Measurements from ENCODE around the gene ZBTB1. TPM values are rescaled to one million over a fixed set of nuclear protein-coding genes. Genes with fewer than 3 reads are reported as not detected.

ZBTB1 gene, protein sequence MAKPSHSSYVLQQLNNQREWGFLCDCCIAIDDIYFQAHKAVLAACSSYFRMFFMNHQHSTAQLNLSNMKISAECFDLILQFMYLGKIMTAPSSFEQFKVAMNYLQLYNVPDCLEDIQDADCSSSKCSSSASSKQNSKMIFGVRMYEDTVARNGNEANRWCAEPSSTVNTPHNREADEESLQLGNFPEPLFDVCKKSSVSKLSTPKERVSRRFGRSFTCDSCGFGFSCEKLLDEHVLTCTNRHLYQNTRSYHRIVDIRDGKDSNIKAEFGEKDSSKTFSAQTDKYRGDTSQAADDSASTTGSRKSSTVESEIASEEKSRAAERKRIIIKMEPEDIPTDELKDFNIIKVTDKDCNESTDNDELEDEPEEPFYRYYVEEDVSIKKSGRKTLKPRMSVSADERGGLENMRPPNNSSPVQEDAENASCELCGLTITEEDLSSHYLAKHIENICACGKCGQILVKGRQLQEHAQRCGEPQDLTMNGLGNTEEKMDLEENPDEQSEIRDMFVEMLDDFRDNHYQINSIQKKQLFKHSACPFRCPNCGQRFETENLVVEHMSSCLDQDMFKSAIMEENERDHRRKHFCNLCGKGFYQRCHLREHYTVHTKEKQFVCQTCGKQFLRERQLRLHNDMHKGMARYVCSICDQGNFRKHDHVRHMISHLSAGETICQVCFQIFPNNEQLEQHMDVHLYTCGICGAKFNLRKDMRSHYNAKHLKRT
- total RNA-seq (2014; rRNA removed; shearing (Covaris generic); ENCODE audit: low replicate concordance): 16.8 and 28.1 TPM in 2 replicates

DNA sequence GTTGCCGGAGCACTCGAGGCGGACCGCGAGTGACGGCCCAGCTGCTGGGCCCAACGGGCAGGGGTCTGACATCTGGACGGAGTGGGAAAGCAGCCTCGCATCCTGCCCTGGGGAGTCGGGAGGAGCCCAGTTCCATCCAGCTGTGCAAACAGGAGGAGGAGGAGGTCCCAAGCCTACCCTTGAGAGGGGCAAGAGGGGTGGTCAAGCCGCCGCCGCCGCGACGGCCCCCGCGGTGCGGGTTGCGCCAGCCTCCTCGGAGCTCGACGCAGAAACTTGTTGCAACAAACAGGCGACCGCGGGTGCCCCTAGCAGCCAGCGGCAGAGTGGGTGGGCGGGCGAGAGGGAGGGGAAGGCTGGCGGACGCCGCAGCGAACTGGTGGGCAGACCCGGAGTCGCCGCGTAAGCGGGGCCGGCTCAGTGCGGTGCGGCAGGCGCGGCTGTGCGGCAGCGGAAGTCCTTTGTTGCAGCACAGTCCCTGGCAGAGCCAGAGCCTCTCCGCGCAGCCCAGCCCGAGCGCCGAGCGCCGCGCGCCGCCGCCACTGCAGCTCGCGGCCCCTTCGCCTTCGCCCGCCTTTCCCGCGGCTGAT, at the start of gene ZBTB1:
ZBTB1 (plus strand) TSS at position 461 of the 587 bp plus-strand sequence. CDS start 16,735 bp downstream, outside the sequence.
- H3K27me3 ChIP-seq: no peaks in the 10 kb centered on the region
- no peaks in the 10 kb centered on the region for H3K9me3 ChIP-seq
- H3K36me3 ChIP-seq: no peaks in the 10 kb centered on the region; the same call in 1 of the 2 replicates
- peak; percentile 88 for DNase-seq
- H3K4me3 ChIP-seq: peak within 1 kb of the TSS; percentile 78

DNA sequence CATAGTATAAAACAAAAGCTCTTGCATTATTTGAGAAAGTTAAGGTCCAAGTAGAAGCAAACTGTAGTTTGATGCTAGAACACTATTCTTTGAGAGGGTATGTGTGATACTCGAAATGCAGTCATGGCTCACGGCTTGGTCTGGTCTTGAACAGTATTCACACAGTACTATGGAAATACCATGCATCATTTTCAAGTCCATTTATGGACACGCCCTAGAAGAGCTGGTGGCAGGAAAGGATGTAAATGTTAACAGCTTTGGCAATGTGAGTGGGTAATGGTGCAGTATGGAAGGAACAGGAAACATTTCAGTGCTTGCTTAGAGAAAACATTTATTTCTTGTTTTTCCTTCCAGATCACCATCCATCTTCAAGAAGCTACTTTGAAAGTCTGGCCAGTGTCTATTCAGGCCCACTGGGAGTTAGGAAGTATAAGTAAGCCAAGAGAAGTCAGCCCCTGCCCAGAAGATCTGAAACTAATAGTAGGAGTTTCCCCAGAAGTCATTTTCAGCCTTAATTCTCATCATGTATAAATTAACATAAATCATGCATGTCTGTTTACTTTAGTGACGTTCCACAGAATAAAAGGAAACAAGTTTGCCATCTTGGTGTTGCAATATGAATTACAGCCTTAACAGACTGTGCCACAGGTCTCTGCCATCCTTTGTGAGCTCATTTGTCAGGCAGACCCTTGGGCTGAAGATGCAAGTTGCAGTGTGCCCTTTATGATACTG, 45.0 kb upstream of the ZBTB1 start:
- H3K36me3 ChIP-seq: peaks cover 13% of the 10 kb centered on the region
- no peak overlapping the region for H3K4me3 ChIP-seq
- no peaks in the 10 kb centered on the region for H3K27me3 ChIP-seq
- no peak for DNase-seq
- no peaks in the 10 kb centered on the region for H3K9me3 ChIP-seq

DNA sequence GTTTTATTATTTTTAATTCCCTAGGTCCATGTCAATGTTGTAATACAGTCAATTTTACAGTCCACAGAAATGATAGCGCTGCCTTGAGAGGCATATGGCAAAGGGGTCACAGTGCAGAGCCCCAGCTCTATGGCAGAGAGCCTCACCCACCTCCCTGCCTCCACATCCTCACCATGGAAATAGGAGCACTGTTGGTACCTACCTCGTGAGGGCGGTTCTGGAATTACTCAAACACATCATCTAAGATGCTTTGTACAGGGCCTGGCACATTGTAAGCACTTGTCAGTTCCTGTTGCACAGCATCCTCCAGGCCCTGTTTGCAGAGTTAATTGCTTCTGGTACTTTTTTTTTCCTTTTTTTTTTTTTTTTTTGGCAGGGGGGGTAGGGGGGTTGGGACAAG, 43.3 kb upstream of the ZBTB1 start:
- DNase-seq: no peak
- Histone ChIP-seq H3K36me3 (peaks cover 6% of the 10 kb centered on the region), H3K27me3 (no peaks in the 10 kb centered on the region), H3K4me3 (no peak overlapping the region), H3K9me3 (no peaks in the 10 kb centered on the region)

DNA sequence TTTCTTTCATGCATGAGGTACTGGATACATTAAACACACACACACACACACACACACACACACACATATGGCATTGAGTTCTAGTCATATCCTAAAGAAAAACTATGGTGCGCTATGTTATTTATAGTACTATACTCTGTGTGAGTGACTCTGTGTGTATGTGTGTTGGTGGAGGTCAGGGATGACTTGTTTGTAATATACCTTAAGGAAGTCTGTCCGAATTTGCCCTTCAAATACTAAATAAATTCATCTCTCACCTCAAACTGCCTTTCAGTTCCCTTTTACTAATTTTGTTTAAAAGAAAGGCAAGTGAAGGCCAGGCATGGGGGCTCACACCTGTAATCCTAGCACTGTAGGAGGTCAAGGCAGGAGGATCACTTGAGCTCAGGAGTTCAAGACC, 41.4 kb upstream of the ZBTB1 start:
- no peak for DNase-seq
- Histone ChIP-seq H3K4me3 (no peak overlapping the region), H3K27me3 (no peaks in the 10 kb centered on the region), H3K36me3 (peaks cover 6% of the 10 kb centered on the region), H3K9me3 (no peaks in the 10 kb centered on the region)

DNA sequence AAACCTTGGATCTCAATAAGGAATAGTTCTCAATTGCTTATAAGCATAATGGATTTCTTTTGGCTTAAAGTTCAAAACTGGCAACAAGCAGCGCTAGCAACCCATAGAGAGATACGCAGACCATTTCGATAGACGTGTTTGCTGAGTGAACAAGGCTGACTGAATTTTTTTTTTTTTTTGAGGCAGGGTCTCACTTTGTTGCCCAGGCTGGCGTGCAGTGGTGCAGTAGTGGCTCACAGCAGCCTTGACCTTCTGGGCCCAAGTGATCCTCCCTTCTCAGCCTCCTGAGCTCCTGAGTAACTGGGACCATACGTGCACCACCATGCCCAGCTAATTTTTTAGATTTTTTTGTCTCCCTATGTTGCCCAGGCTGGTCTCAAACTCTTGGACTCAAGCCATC, 40.7 kb upstream of the ZBTB1 start:
- no peak for DNase-seq
- Histone ChIP-seq H3K9me3 (no peaks in the 10 kb centered on the region), H3K4me3 (no peak overlapping the region), H3K36me3 (peaks cover 6% of the 10 kb centered on the region; the same call in 1 of the 2 replicates), H3K27me3 (no peaks in the 10 kb centered on the region)

DNA sequence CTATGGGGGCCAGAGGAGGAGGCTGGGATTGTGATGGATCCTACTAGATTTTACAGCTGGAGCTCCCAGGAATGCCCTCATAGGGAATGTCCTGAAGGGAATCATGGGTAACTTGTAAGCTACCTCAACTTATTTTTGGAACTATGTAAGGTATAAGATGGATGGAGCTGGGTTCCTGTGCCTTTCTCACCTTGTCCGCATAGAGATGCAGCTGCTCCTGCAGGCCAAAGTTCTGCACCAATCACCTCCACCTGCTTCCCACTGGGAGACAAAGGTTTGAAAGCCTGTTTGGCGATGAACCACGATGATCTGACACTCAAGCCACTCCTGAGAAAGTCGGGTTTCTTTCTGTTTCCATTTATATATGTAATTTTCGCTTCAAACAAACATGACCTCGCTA, 39.9 kb upstream of the ZBTB1 start:
- H3K9me3 ChIP-seq: no peaks in the 10 kb centered on the region
- H3K27me3 ChIP-seq: no peaks in the 10 kb centered on the region
- DNase-seq: no peak
- H3K36me3 ChIP-seq: peaks cover under 1% of the 10 kb centered on the region; the same call in 1 of the 2 replicates
- peak overlapping the region; percentile 42 for H3K4me3 ChIP-seq

DNA sequence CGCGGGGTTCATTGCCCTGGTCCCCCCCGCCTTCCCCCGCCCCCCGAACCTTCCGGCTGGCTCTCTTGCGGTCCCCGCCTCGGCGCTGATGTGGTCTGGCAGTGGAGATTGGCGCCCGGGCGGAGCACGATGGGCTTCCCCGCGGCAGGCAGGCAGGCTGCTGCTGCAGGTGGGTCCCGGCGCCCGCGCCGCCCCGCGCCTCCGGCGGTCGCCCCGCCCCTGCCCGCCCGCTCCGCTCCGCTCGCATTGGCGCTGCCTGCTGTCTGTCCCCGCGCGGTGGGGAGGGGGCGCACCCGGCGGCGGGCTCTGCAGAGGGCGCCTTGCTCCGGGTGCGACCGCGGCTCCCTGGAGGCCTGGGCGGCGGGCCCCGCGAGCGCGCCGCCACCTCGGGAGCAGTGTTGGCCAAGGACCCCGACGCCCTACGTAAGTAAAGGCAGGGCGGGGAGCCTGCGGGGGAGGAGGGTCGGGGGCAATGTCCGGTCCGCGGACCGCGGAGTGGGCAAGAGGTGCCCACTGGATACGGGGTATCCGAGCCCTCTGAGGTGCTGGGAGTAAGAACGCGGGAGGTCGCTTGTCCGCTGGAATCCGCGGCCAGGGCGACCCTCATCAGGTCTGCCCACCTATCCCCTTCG, 39.3 kb upstream of the ZBTB1 start, which contains the start of gene AKAP5:
AKAP5 (plus strand) TSS at position 309 of the 632 bp plus-strand sequence. CDS start 2,896 bp downstream, outside the sequence.
- H3K9me3 ChIP-seq: no peaks in the 10 kb centered on the region
- H3K27me3 ChIP-seq: no peaks in the 10 kb centered on the region
- H3K36me3 ChIP-seq: no peaks in the 10 kb centered on the region
- peak; percentile 48 for DNase-seq
- peak within 1 kb of the TSS; percentile 42 for H3K4me3 ChIP-seq

DNA sequence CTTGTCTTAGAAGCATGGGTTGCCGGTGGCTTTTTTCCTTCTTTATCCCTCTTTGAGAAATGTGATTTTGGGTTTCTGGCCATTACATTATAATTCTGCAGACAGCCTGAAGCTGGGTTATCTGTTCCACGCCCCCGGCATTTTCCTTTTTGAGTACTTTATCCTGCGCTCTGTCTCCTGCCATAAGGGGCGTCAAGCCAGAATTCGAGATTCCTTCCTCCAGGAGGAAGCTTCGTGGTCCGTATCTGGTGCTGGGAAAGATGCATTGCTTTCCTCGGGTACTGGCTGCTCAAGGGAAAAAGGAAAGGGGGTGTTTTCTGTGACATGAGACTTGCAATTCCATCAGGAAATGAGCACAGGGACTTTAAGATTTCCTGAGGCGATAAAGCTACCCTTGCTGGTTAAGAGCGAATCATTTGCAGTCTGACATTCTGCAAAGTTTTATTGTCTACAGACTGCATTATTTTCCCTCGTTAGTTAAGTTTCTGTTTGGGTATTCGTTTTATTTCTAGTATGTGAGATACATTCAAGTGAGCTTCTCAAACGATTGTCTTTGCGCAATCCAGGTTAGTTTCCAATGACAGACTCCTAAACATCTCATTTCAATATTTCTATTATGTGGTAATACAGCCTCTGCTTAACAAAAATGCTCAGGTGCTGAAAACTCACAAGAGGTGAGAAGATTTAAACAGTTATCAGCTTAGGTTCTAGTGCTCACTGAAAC, 38.6 kb upstream of the ZBTB1 start:
- peak overlapping the region; percentile 42 for H3K4me3 ChIP-seq
- no peaks in the 10 kb centered on the region for H3K36me3 ChIP-seq
- H3K27me3 ChIP-seq: no peaks in the 10 kb centered on the region
- DNase-seq: peak; percentile 10
- no peaks in the 10 kb centered on the region for H3K9me3 ChIP-seq

DNA sequence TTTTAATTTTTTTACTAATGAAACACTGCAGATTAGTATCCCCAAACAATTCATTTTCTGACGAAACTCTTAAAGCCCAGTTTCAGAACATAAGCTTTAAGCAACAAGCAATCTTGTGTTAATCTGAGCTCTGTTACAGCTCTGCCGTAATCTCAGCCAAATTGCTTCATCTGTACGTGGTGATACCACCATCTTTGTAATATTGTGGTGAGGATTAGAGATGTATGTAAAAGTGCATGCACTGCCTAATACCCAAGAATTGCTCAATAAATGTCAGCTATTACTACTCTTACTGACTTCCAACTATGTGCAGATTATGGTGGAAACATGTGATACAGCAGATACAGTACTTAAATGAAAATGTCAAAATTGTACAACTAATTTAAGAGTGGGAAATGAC, 37.5 kb upstream of the ZBTB1 start:
- H3K27me3 ChIP-seq: no peaks in the 10 kb centered on the region
- DNase-seq: no peak
- H3K36me3 ChIP-seq: no peaks in the 10 kb centered on the region
- H3K4me3 ChIP-seq: no peak overlapping the region
- H3K9me3 ChIP-seq: no peaks in the 10 kb centered on the region

DNA sequence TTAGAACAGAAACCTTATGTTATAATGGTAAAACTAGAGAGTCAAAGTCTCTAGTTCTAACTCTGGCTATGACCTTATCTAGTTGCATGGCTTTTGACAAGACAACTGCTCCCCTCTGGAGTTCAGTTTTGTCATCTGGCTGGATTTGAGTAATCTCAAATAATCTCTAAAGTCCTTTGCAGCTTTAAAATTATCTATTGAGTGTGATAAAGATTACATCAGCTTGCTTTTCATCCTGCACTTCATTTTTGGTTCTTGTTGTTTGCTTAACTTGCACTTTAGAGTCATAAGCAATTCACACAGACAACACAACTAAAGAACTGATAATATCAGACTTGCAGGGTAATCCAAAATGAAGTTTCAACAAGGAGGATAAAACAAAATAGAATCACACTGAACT, 37.0 kb upstream of the ZBTB1 start:
- H3K36me3 ChIP-seq: no peaks in the 10 kb centered on the region
- no peak for DNase-seq
- H3K9me3 ChIP-seq: no peaks in the 10 kb centered on the region
- no peaks in the 10 kb centered on the region for H3K27me3 ChIP-seq
- no peak overlapping the region for H3K4me3 ChIP-seq

DNA sequence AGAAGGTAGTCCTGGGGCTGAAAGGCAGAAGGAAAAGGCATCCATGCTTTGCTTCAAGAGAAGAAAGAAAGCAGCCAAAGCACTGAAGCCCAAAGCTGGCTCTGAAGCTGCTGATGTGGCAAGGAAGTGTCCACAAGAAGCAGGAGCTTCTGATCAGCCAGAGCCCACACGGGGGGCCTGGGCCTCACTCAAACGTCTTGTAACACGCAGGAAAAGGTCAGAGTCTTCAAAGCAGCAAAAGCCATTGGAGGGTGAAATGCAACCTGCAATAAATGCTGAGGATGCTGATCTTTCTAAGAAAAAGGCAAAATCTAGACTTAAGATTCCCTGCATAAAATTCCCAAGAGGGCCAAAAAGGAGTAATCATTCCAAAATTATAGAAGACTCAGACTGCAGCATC, 36.1 kb upstream of the ZBTB1 start:
- Histone ChIP-seq H3K27me3 (no peaks in the 10 kb centered on the region), H3K36me3 (no peaks in the 10 kb centered on the region), H3K4me3 (no peak overlapping the region), H3K9me3 (no peaks in the 10 kb centered on the region)
- DNase-seq: no peak

DNA sequence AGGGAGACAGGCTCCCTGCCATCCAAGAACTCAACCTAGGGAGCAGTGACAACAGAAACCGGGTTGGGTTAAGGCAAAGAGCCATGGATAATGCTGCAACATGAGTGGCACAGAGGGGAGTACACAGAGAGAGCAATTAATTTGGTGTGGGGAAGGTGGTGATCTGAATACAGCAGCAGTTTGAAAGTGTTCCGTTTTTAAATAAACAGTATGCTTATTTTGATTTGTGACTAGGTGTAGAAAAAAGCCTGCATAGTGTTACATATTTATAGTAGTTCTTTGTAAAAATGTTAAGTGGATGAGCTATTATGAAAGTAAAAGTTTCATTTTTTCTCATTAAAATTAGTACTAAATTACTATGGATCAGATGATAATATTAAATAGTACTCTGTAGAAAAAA, 30.5 kb upstream of the ZBTB1 start:
- Histone ChIP-seq H3K27me3 (no peaks in the 10 kb centered on the region), H3K4me3 (no peak overlapping the region)

DNA sequence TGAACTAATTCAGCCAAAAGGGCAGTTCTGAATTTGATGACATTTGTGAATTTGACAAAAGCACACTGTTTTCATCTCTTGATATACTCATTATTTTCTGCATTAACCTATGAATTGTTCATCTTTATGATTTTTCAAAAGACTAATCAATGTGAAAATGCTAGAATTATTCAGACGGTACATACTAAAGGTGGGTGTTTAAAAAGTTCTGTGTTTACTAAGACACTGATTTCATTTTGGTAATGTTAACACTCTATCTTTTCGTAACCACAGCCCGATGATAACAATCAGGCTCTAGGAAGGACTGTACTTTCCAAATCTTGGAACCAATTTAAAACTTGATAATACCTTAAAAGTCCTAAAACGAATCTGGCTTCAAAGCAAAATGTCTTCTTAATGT, 29.9 kb upstream of the ZBTB1 start:
- no peak for DNase-seq
- Histone ChIP-seq H3K4me3 (no peak overlapping the region), H3K27me3 (no peaks in the 10 kb centered on the region), H3K9me3 (no peaks in the 10 kb centered on the region), H3K36me3 (no peaks in the 10 kb centered on the region)

More for the DNA sequence above, 30.5 kb upstream of the ZBTB1 start:
- DNase-seq: no peak
- Histone ChIP-seq H3K36me3 (no peaks in the 10 kb centered on the region), H3K9me3 (no peaks in the 10 kb centered on the region)

DNA sequence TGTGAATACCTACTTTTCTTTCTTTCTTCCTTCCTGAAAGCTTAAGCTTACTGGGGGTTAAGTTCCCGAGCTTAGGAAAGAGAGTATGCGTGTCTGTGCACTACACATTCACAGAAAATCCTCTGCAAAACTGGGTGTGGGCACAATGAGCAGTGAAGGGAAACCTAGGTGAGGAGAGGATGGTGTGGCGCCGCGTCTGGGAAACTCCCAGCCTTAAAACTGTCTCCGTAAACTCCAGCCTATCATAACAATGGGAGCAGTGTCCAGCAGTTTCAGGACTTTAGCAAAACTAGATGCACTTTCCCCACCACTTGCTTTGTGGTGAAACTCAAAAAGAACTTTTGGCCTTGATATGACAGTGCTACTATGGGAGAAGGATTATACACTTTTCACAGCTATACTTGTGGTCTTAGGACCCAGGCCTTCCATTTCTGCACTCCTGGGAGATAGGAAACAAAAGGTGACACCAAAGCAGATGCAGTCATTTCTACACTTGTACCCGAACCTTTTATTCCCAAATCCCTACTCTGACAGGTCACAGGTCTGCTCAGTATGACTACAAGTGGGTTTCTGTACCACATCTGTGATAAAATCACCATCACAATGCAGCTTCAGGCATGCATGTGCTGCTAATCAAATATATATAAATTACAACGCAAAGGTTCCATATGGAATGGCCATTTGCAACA, 28.8 kb upstream of the ZBTB1 start:
- Histone ChIP-seq H3K9me3 (no peaks in the 10 kb centered on the region), H3K4me3 (no peak overlapping the region), H3K36me3 (no peaks in the 10 kb centered on the region), H3K27me3 (no peaks in the 10 kb centered on the region)
- DNase-seq: no peak

DNA sequence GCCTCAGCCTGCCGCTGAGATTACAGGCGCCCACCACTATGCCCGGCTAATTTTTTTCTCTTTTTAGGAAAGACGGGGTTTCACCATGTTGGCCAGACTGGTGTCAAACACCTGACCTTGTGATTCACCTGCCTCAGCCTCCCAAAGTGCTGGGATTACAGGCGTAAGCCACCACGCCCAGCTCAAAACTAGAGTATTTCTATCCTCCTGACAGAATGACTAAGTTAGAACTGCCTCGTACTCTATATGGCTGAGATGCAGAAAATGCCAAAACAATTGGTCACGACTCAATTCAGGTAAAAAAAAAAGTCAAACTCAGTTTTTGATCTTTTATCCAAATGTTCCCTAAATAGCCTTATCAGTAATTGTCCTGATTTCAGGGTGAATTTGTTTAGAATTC, 28.1 kb upstream of the ZBTB1 start:
- no peaks in the 10 kb centered on the region for H3K9me3 ChIP-seq
- H3K4me3 ChIP-seq: no peak overlapping the region
- H3K36me3 ChIP-seq: no peaks in the 10 kb centered on the region
- H3K27me3 ChIP-seq: no peaks in the 10 kb centered on the region
- DNase-seq: no peak

Measured in MG63 (cell line).